Keratinocyte (primary cell): ENCODE data around the gene SGIP1. TPM values are rescaled to one million over a fixed set of nuclear protein-coding genes. Genes with fewer than 3 reads are reported as not detected.

Experiments
- DNase-seq: peaks from one replicate; pipeline ENCODE4 v3.0.0-alpha.2; 2011; ENCODE audit warnings: low read depth, missing footprints, low spot score
- FAIRE-seq: peaks from 2 replicates; lab custom pipeline; 2011; peaks lifted over from hg19 to GRCh38; lab: Jason Lieb, UNC
- H2AFZ ChIP-seq: 2 replicates; pipeline ENCODE4 v1.6.0; 2012; ENCODE audit warnings: low read length, control low read depth, inconsistent platforms; ENCODE audit not compliant: control insufficient read depth
- H3K27ac ChIP-seq: 2 replicates; pipeline ENCODE4 v1.5.1; 2011; ENCODE audit warnings: low read length; ENCODE audit not compliant: control insufficient read depth, insufficient read depth
- H3K27me3 ChIP-seq: 3 replicates; pipeline ENCODE4 v1.6.0; 2011; ENCODE audit warnings: low read length; ENCODE audit not compliant: control insufficient read depth, insufficient read depth; ENCODE audit errors: extremely low read depth
- H3K36me3 ChIP-seq, 2 experiments: 2 replicates in 1 of 2; 3 replicates in 1 of 2; pipeline ENCODE4 v1.5.1; 2011; ENCODE audit warnings: low read length in 2 of 2, mild to moderate bottlenecking in 1 of 2; ENCODE audit not compliant: control insufficient read depth in 2 of 2, insufficient read depth in 2 of 2; ENCODE audit errors: extremely low read depth in 1 of 2
- H3K4me1 ChIP-seq: 3 replicates; pipeline ENCODE4 v1.5.1; 2011; ENCODE audit warnings: low read length; ENCODE audit not compliant: control insufficient read depth, insufficient read depth; ENCODE audit errors: extremely low read depth
- H3K4me2 ChIP-seq: 3 replicates; pipeline ENCODE4 v1.6.0; 2011; ENCODE audit warnings: low read depth, low read length; ENCODE audit not compliant: control insufficient read depth, insufficient read depth; ENCODE audit errors: extremely low read depth
- H3K4me3 ChIP-seq, 3 experiments: fragments of 200-600 bp in 1 of 3; sonication (generic) in 1 of 3; 2 replicates in 2 of 3; 3 replicates in 1 of 3; pipeline ENCODE4 v1.5.1; 2011 to 2016; ENCODE audit warnings: low read length in 3 of 3, mild to moderate bottlenecking in 3 of 3, control low read depth in 2 of 3, inconsistent platforms in 1 of 3, low read depth in 1 of 3, mixed read lengths in 1 of 3, mixed run types in 1 of 3, moderate library complexity in 1 of 3; ENCODE audit not compliant: control insufficient read depth in 2 of 3, insufficient read depth in 2 of 3; ENCODE audit errors: extremely low read depth in 1 of 3
- H3K79me2 ChIP-seq: 2 replicates; pipeline ENCODE4 v1.6.0; 2012; ENCODE audit warnings: low read length; ENCODE audit not compliant: control insufficient read depth, insufficient read depth
- H3K9ac ChIP-seq: 3 replicates; pipeline ENCODE4 v1.6.0; 2011; ENCODE audit warnings: low read length; ENCODE audit not compliant: control insufficient read depth, insufficient read depth; ENCODE audit errors: extremely low read depth
- H3K9me1 ChIP-seq: 3 replicates; pipeline ENCODE4 v1.6.0; 2011; ENCODE audit warnings: low read length; ENCODE audit not compliant: control insufficient read depth, insufficient read depth; ENCODE audit errors: extremely low read depth
- H3K9me3 ChIP-seq: 2 replicates; pipeline ENCODE4 v1.5.1; 2012; ENCODE audit warnings: low read depth, low read length; ENCODE audit not compliant: control insufficient read depth
- H4K20me1 ChIP-seq: 3 replicates; pipeline ENCODE4 v1.6.0; 2011; ENCODE audit warnings: low read length; ENCODE audit not compliant: control insufficient read depth, insufficient read depth; ENCODE audit errors: extremely low read depth
- EZH2 ChIP-seq: IDR thresholded peaks from one replicate; pipeline ENCODE4 v1.6.1; 2012; ENCODE audit warnings: inconsistent platforms, mild to moderate bottlenecking, low read length, moderate library complexity
- dilution Hi-C: fragments of 300-500 bp; cut with MboI; formaldehyde crosslinking; loops from one replicate; pipeline ENCODE4 v1.7.0; 2020; ENCODE audit warnings: low sequenced_read_pairs; ENCODE audit not compliant: extremely low pct_ligation_motif_present
- polyA plus RNA-seq, 5 experiments: library from polyadenylated mRNA; depleted of rRNA in 3 of 5; stranded (reverse) in 3 of 5; stranded (forward) in 1 of 5; unstranded in 1 of 5; fragments of >200 nt; gene quantifications; 1 replicate in 1 of 5; 2 replicates in 3 of 5; 3 replicates in 1 of 5; pipeline versions ENCODE4 v1.2.1 to v1.2.3, GENCODE V29; 2011 to 2012; ENCODE audit warnings: missing spikeins in 2 of 5, low read depth in 1 of 5, low replicate concordance in 1 of 5
- TF ChIP-seq, protein P1 (sequence below), 3 experiments: IDR thresholded peaks in 1 of 3; conservative IDR thresholded peaks in 1 of 3; optimal IDR thresholded peaks in 1 of 3; 2 replicates in 2 of 3; 3 replicates in 1 of 3; pipeline versions ENCODE3 to v1.5.1; 2011; ENCODE audit warnings: low read length in 3 of 3, mild to moderate bottlenecking in 3 of 3, moderate library complexity in 2 of 3, control low read depth in 1 of 3, inconsistent platforms in 1 of 3; ENCODE audit not compliant: insufficient read depth in 2 of 3; ENCODE audit errors: extremely low read depth in 1 of 3

SGIP1 gene
- polyA plus RNA-seq, 1 donor (not counting 4 experiments of a cell fraction or from before 2014, with no cell fraction given), result 0.05 TPM

DNA sequence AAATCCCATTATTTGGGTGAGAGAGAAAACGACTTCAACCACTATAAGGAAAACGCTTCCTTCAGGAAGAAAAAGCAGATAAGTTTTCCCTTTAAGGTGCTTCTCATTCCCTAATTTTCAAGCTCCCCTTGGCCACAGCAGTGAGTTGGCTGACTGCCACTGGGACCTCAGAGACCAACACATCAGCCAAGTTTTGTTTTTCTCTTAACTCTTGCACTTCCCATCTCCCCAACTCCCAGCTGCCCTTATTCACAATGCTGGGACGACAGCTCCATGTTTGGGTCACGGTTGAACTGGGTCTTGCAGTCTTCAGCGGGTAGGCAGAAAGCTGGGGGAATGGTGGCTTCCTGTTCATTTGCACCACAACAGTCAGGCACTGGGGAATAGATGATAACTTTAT, 18.9 kb downstream of the SGIP1 start:
- Histone ChIP-seq H3K27ac (no peak overlapping the region), H2AFZ (no peak overlapping the region), H3K9ac (no peak overlapping the region), H3K27me3 (no peaks in the 10 kb centered on the region), H3K79me2 (no peaks in the 10 kb centered on the region), H3K36me3 (no peaks in the 10 kb centered on the region), H3K9me1 (no peaks in the 10 kb centered on the region), H3K9me3 (no peaks in the 10 kb centered on the region), H3K4me1 (peaks cover 11% of the 10 kb centered on the region), H4K20me1 (no peaks in the 10 kb centered on the region), H3K4me2 (no peak overlapping the region), H3K4me3 (no peak overlapping the region)
- TF ChIP-seq, protein P1, sequence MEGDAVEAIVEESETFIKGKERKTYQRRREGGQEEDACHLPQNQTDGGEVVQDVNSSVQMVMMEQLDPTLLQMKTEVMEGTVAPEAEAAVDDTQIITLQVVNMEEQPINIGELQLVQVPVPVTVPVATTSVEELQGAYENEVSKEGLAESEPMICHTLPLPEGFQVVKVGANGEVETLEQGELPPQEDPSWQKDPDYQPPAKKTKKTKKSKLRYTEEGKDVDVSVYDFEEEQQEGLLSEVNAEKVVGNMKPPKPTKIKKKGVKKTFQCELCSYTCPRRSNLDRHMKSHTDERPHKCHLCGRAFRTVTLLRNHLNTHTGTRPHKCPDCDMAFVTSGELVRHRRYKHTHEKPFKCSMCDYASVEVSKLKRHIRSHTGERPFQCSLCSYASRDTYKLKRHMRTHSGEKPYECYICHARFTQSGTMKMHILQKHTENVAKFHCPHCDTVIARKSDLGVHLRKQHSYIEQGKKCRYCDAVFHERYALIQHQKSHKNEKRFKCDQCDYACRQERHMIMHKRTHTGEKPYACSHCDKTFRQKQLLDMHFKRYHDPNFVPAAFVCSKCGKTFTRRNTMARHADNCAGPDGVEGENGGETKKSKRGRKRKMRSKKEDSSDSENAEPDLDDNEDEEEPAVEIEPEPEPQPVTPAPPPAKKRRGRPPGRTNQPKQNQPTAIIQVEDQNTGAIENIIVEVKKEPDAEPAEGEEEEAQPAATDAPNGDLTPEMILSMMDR (optimal IDR thresholded peaks at IDR 0.05 in 1 of 3, IDR thresholded peaks at IDR 0.05 in 1 of 3, conservative IDR thresholded peaks at IDR 0.05 in 1 of 3; ENCODE audit: extremely low read depth in 1 of 3, insufficient read depth in 2 of 3, low read length in 3 of 3), result no peak
- TF ChIP-seq EZH2, result no peak
- dilution Hi-C loops, result no loop called here
- DNase-seq (no peak), FAIRE-seq (no peak)

DNA sequence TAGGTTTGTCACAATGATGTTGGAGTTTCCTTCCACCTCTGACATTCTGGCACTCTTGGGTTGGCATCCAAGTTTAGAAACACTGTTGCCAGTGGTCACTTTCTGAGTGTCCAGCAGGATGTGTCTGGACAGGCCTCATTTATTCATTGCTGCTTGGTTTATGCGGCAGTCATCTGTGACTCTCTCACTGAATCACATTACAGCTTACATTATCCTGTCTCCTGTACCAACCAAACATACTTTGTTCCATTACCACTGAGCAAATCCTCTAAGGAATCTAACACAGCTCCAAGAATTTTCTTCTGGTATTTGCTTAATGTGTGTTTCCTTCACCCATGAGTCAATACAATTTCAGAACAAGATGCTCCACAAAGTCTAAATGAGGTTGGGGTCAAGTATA, 19.9 kb downstream of the SGIP1 start:
- Histone ChIP-seq H3K36me3 (no peaks in the 10 kb centered on the region), H3K9me3 (no peaks in the 10 kb centered on the region), H3K4me2 (no peak overlapping the region), H3K79me2 (no peaks in the 10 kb centered on the region), H3K4me3 (no peak overlapping the region), H4K20me1 (no peaks in the 10 kb centered on the region), H3K9ac (no peak overlapping the region), H3K27ac (no peak overlapping the region), H3K4me1 (peaks cover 11% of the 10 kb centered on the region), H3K27me3 (no peaks in the 10 kb centered on the region), H3K9me1 (no peaks in the 10 kb centered on the region), H2AFZ (no peak overlapping the region)
- DNase-seq (no peak), FAIRE-seq (no peak)
- no peak for TF ChIP-seq EZH2
- TF ChIP-seq, protein P1 (optimal IDR thresholded peaks at IDR 0.05 in 1 of 3, IDR thresholded peaks at IDR 0.05 in 1 of 3, conservative IDR thresholded peaks at IDR 0.05 in 1 of 3; ENCODE audit: extremely low read depth in 1 of 3, insufficient read depth in 2 of 3, low read length in 3 of 3), result no peak
- dilution Hi-C loops, result no loop called here
